ENCODE measurements around the gene ENTPD6. TPM values are rescaled to one million over a fixed set of nuclear protein-coding genes. Genes with fewer than 3 reads are reported as not detected.
"Not testable (repeated sequence)": the region's sequence is repeated elsewhere in the genome, so short reads cannot be mapped to it uniquely, and the experiment has no call there.

The ENTPD6 gene
- total RNA-seq, 3 donors from 2014 or later (not counting 1 experiment from before 2014, with no cell fraction given): 36.4 to 43.1 (median 41.4) TPM

- peaks cover 3% of the 10 kb centered on the region for H3K27me3 ChIP-seq (ENCODE audit: control insufficient read depth, insufficient read depth, low read length)
- H3K9me3 Mint-ChIP-seq: no peaks in the 10 kb centered on the region
- H3K36me3 ChIP-seq (ENCODE audit: control insufficient read depth, insufficient read depth, low read length): no peaks in the 10 kb centered on the region
- H3K27ac Mint-ChIP-seq: no peak overlapping the region
- no peak for ATAC-seq
- H3K4me3 ChIP-seq (ENCODE audit: low read length): no peak overlapping the region
- intact Hi-C loops (cut with micrococcal nuclease): no loop called here
- H3K27me3 Mint-ChIP-seq (ENCODE audit: low read depth in 2 of 2): peaks cover 10 to 17% of the 10 kb centered on the region in 2 donors
- H3K4me1 Mint-ChIP-seq: no peaks in the 10 kb centered on the region
- peaks cover 2% of the 10 kb centered on the region for H3K9me3 ChIP-seq (ENCODE audit: control insufficient read depth, insufficient read depth, low read length)
- H3K4me1 ChIP-seq (ENCODE audit: control insufficient read depth, insufficient read depth, low read length): no peaks in the 10 kb centered on the region
- no peak for DNase-seq
- no peak overlapping the region for H3K4me3 Mint-ChIP-seq
- no peak overlapping the region for H3K27ac ChIP-seq (ENCODE audit: low read length)
- no CpG with 5 or more reads among the region's 1 CpG for WGBS (ENCODE audit: insufficient coverage)
- no peaks in the 10 kb centered on the region for H3K36me3 Mint-ChIP-seq
- TF ChIP-seq CTCF (IDR thresholded peaks at IDR 0.05): no peak
These were observed 37.5 kb upstream of the ENTPD6 start for GRCh38 chr20:25158043-25158442.

- Mint-ChIP-seq H3K36me3 (no peaks in the 10 kb centered on the region), H3K4me1 (no peaks in the 10 kb centered on the region), H3K27me3 (ENCODE audit: low read depth in 2 of 2) (peaks cover 10 to 32% of the 10 kb centered on the region in 2 donors), H3K4me3 (no peak overlapping the region), H3K27ac (no peak overlapping the region), H3K9me3 (no peaks in the 10 kb centered on the region)
- Histone ChIP-seq H3K27me3 (ENCODE audit: control insufficient read depth, insufficient read depth, low read length) (peaks cover 6% of the 10 kb centered on the region), H3K4me1 (ENCODE audit: control insufficient read depth, insufficient read depth, low read length) (no peaks in the 10 kb centered on the region), H3K27ac (ENCODE audit: low read length) (no peak overlapping the region), H3K9me3 (ENCODE audit: control insufficient read depth, insufficient read depth, low read length) (peaks cover 3% of the 10 kb centered on the region), H3K4me3 (ENCODE audit: low read length) (no peak overlapping the region), H3K36me3 (ENCODE audit: control insufficient read depth, insufficient read depth, low read length) (no peaks in the 10 kb centered on the region)
- intact Hi-C loops (cut with micrococcal nuclease): no loop called here
- WGBS (ENCODE audit: insufficient coverage): 73% methylated on average over 1 of the region's 3 CpGs
- TF ChIP-seq CTCF (IDR thresholded peaks at IDR 0.05): no peak
- ATAC-seq: no peak
- DNase-seq: no peak
These were observed 35.0 kb upstream of the ENTPD6 start for GRCh38 chr20:25160467-25160866.

GRCh38 chr20:25160897-25161296 lies 34.6 kb upstream of the ENTPD6 start:
- Mint-ChIP-seq H3K9me3 (no peaks in the 10 kb centered on the region), H3K27me3 (ENCODE audit: low read depth in 2 of 2) (peaks cover 10 to 32% of the 10 kb centered on the region in 2 donors), H3K4me1 (no peaks in the 10 kb centered on the region), H3K36me3 (no peaks in the 10 kb centered on the region), H3K27ac (no peak overlapping the region), H3K4me3 (no peak overlapping the region)
- no peak for TF ChIP-seq CTCF (IDR thresholded peaks at IDR 0.05)
- Histone ChIP-seq H3K27ac (ENCODE audit: low read length) (no peak overlapping the region), H3K27me3 (ENCODE audit: control insufficient read depth, insufficient read depth, low read length) (peaks cover 7% of the 10 kb centered on the region), H3K9me3 (ENCODE audit: control insufficient read depth, insufficient read depth, low read length) (peaks cover 3% of the 10 kb centered on the region), H3K36me3 (ENCODE audit: control insufficient read depth, insufficient read depth, low read length) (no peaks in the 10 kb centered on the region), H3K4me3 (ENCODE audit: low read length) (no peak overlapping the region), H3K4me1 (ENCODE audit: control insufficient read depth, insufficient read depth, low read length) (no peaks in the 10 kb centered on the region)
- intact Hi-C loops (cut with micrococcal nuclease): no loop called here
- DNase-seq (no peak), ATAC-seq (no peak)
- 63% methylated on average over 3 of the region's 3 CpGs for WGBS (ENCODE audit: insufficient coverage)

GRCh38 chr20:25165128-25165527 lies 30.4 kb upstream of the ENTPD6 start:
- no peak overlapping the region for H3K4me3 ChIP-seq (ENCODE audit: low read length)
- Mint-ChIP-seq H3K36me3 (no peaks in the 10 kb centered on the region), H3K27me3 (ENCODE audit: low read depth in 2 of 2) (peaks cover 24 to 59% of the 10 kb centered on the region in 2 donors), H3K27ac (no peak overlapping the region), H3K9me3 (no peaks in the 10 kb centered on the region), H3K4me1 (no peaks in the 10 kb centered on the region), H3K4me3 (no peak overlapping the region)
- intact Hi-C loops (cut with micrococcal nuclease): no loop called here
- TF ChIP-seq CTCF (IDR thresholded peaks at IDR 0.05): no peak
- H3K36me3 ChIP-seq (ENCODE audit: control insufficient read depth, insufficient read depth, low read length): no peaks in the 10 kb centered on the region
- H3K9me3 ChIP-seq (ENCODE audit: control insufficient read depth, insufficient read depth, low read length): peaks cover 3% of the 10 kb centered on the region
- no peak overlapping the region for H3K27ac ChIP-seq (ENCODE audit: low read length)
- no peaks in the 10 kb centered on the region for H3K4me1 ChIP-seq (ENCODE audit: control insufficient read depth, insufficient read depth, low read length)
- DNase-seq (no peak), ATAC-seq (no peak)
- peaks cover 7% of the 10 kb centered on the region for H3K27me3 ChIP-seq (ENCODE audit: control insufficient read depth, insufficient read depth, low read length)

- H3K4me1 Mint-ChIP-seq; H3K36me3 ChIP-seq (ENCODE audit: control insufficient read depth, insufficient read depth, low read length); H3K27ac Mint-ChIP-seq; DNase-seq; intact Hi-C loops (cut with micrococcal nuclease); H3K27me3 ChIP-seq (ENCODE audit: control insufficient read depth, insufficient read depth, low read length); ATAC-seq; H3K36me3 Mint-ChIP-seq; H3K4me1 ChIP-seq (ENCODE audit: control insufficient read depth, insufficient read depth, low read length); H3K4me3 ChIP-seq (ENCODE audit: low read length); H3K4me3 Mint-ChIP-seq; H3K9me3 Mint-ChIP-seq; H3K27ac ChIP-seq (ENCODE audit: low read length); H3K9me3 ChIP-seq (ENCODE audit: control insufficient read depth, insufficient read depth, low read length): not testable (repeated sequence)
- 94% methylated on average over 2 of the region's 2 CpGs for WGBS (ENCODE audit: insufficient coverage)
- peaks cover 28 to 63% of the 10 kb centered on the region in 2 donors for H3K27me3 Mint-ChIP-seq (ENCODE audit: low read depth in 2 of 2)
These were observed 29.3 kb upstream of the ENTPD6 start for GRCh38 chr20:25166105-25166782.
